ENCODE data around the gene MYO7B. TPM values are rescaled to one million over a fixed set of nuclear protein-coding genes. Genes with fewer than 3 reads are reported as not detected.
A peak's percentile ranks its signal among the peaks of the same experiment; 100 is the strongest.

MYO7B gene
- total RNA-seq, 1 donor from 2014 or later = 0.13 TPM

GRCh38 chr2:127678531-127678930 lies 143.0 kb downstream of the MYO7B start:
- DNase-seq (ENCODE audit: low read depth in 2 of 2) = no peak

GRCh38 chr2:127678991-127679390 lies 143.5 kb downstream of the MYO7B start:
- DNase-seq (ENCODE audit: low read depth in 2 of 2) = no peak

- no peak for DNase-seq (ENCODE audit: low read depth in 2 of 2)
Measured at GRCh38 chr2:127679680-127680361, 144.3 kb downstream of the MYO7B start.

GRCh38 chr2:127680706-127681287 lies 145.3 kb downstream of the MYO7B start:
- DNase-seq (ENCODE audit: low read depth in 2 of 2) = no peak

- peak in 1 of 2 donors; percentile 35 for DNase-seq (ENCODE audit: low read depth in 2 of 2)
Measured at GRCh38 chr2:127681288-127681804, 145.9 kb downstream of the MYO7B start.

GRCh38 chr2:127681976-127682857 lies 146.7 kb downstream of the MYO7B start:
- DNase-seq (ENCODE audit: low read depth in 2 of 2) = no peak

- DNase-seq (ENCODE audit: low read depth in 2 of 2) = no peak
Measured at GRCh38 chr2:127683056-127683455, 147.6 kb downstream of the MYO7B start.

GRCh38 chr2:127683757-127684156 lies 148.3 kb downstream of the MYO7B start:
- DNase-seq (ENCODE audit: low read depth in 2 of 2) = no peak

- DNase-seq (ENCODE audit: low read depth in 2 of 2) = no peak
Measured at GRCh38 chr2:127685410-127686080, 150.1 kb downstream of the MYO7B start.

Other genes starting within 250 kb of the MYO7B start
- 26.1 and 33.0 TPM in 2 replicates for gene ERCC3, start 241.5 kb upstream of the MYO7B start, total RNA-seq
- 13.2 and 19.1 TPM in 2 replicates for gene MAP3K2, start 147.7 kb upstream of the MYO7B start, total RNA-seq
- under 0.01 TPM in 2 replicates for gene PROC, start 117.3 kb upstream of the MYO7B start, total RNA-seq
- gene IWS1, start 9.2 kb upstream of the MYO7B start, total RNA-seq = 21.7 and 26.2 TPM in 2 replicates
- not detected in 2 replicates for gene GPR17, start 110.5 kb downstream of the MYO7B start, total RNA-seq
- gene LIMS2, start 139.8 kb downstream of the MYO7B start, total RNA-seq = 3.1 and 5.3 TPM in 2 replicates
- gene SFT2D3, start 165.8 kb downstream of the MYO7B start, total RNA-seq = 3.5 and 4.9 TPM in 2 replicates